Measurements from ENCODE around the gene PITPNM3.

PITPNM3 gene

DNA sequence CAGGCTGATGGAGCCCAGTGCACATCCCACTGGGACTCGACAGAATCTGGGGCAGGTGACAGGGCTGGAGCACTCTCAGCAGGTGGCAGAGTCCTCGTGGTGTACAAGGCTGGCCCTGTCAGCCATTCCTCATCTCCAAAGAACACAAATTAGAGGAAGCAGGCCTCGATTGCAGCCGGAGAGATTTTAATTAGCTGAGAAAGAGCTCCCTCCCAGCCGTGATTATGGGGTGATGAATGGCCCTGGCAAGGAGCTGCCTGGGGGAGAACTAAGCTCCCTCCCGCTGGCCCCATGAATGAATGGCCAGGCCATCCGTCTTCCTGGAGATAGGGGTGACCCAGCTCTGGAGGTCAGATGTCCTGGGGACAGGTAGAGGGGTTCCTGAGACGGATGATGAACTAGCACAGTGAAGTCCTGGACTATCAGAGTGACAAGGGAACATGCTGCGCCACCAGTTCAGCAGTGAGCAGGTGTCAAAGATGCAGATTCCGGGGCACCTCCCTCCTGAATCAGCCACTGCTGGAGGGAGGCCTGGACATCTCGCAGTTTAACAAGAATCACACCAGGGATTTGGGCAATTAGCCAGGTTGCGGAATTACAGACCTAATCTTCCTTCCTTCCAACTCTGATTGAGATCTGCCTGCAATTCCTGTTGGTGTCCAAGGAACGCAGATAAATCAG, 76.6 kb downstream of the PITPNM3 start:
- DNase-seq (ENCODE audit: low read depth), result no peak

GRCh38 chr17:6478486-6478885, 77.9 kb downstream of the PITPNM3 start:
- DNase-seq (ENCODE audit: low read depth), result no peak

DNA sequence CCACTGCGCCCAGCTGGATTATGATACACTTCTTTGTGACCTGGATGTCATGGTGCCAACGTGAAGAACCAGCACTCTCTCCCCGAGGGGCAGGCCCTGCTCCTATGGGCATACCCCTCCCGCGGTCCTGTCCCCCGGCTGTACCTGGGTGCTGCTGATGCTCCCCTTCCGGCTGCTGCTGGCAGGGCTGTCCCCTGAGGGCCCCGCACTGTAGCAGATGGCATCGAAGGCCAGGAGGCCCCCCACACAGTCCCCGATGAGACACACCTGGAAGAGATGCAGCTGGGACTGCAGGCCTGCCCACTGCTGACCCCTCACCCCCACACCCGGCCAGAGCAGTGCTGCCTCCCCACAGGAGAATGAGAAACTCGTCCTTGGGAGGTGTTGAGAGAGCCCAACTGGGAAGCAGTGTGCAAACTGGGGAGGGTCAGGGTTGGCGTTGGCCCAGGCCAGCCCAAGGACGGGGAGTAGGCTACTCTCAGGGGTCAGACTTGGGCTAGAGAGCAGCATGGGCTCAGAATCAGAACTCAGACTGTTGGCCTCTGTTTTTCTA, 78.4 kb downstream of the PITPNM3 start:
- DNase-seq (ENCODE audit: low read depth), result no peak

- no peak for DNase-seq (ENCODE audit: low read depth)
These were observed 79.6 kb downstream of the PITPNM3 start for GRCh38 chr17:6476810-6477179.

- no peak for DNase-seq (ENCODE audit: low read depth)
These were observed 80.1 kb downstream of the PITPNM3 start for GRCh38 chr17:6476076-6476809.

GRCh38 chr17:6475411-6475810, 80.9 kb downstream of the PITPNM3 start:
- DNase-seq (ENCODE audit: low read depth), result no peak

DNA sequence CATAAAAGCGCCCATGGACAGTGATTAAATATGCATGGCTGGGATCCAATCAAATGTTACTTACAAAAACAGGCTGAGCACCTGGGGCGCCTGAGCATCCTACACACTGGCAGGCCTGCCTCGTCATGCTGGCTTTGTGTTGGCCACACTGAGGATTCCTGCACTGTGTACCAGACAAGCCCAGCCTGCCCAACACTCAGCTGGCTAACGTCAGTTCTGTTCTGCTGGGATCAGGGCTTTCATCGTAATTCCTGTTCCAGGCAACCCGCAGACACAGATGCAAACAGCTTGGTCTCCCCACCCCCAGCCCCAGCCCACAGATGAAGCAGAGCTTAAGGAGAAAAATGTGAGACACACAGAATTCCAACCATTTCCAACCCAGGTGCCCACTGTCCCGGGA, 81.4 kb downstream of the PITPNM3 start:
- DNase-seq (ENCODE audit: low read depth), result no peak

DNA sequence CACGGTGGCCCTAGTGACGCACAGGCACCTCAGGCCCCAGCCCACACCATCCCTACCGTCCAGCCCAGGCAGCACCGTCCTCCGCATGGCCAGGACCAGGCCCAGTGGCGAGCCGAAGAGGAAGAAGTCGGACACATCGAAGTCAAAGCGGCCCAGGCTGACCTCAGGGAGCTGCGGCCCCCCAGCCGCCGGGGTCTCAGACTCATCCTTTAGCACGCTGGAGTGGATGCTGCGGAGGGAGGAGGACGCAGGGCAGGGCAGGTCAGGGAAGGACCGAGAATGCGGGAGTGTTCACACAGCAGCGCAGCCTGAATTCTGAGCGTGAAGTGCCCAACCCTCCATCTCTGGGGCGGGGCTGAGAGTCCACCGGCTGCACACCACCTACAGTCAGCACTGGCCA, 82.0 kb downstream of the PITPNM3 start:
- no peak for DNase-seq (ENCODE audit: low read depth)

DNA sequence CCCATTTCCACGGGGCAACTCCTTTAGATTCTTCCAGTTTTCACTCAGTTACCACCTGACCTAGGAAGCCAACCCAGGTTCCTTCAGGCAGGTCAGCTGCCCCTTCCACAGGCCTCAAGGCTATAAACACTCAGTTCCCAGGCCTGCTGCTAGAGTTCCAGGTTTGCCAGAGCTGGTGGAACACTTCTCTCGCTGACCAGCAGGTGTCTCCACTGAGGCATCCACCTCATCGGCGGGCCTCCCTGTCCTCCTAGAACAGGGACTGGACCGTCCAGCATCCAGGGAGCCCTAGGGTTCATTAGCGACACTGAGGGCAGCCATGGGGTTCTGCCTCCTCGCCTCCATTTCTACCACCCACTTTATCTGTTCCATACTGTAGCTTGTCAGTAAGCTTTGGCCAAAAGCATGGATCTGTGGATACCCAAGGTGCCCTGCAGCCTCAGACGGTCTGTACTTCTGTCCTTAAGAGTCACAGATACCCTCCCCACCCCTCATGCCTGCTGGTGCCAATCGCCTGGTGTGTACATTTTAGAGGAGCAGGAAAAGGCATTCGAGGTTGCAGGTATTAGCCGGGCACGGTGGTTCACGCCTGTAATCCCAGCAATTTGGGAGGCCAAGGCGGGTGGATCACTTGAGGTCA, 83.1 kb downstream of the PITPNM3 start:
- DNase-seq (ENCODE audit: low read depth), result peak; percentile 51

DNA sequence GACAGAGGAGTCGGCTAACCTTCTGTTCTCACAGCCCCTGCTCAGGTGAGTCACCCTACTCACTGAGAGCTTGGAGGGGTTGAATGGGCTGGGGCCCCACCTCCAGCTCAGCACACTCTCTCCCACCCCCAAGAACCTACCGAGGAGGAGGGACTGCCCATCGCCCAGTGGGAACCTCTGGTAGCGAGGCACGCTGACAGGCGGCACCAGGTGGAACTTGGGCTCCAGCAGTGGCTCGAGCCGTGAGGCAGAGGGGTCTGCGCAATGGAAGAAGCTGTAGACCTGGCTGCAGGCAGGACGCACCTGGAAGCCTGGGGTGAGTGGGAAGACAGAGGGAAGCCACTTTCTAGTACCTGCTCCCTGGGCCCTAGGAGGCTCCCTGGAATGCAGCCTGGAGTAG, 83.8 kb downstream of the PITPNM3 start:
- no peak for DNase-seq (ENCODE audit: low read depth)

GRCh38 chr17:6471531-6472465, 84.6 kb downstream of the PITPNM3 start:
- peak; percentile 48 for DNase-seq (ENCODE audit: low read depth)

DNA sequence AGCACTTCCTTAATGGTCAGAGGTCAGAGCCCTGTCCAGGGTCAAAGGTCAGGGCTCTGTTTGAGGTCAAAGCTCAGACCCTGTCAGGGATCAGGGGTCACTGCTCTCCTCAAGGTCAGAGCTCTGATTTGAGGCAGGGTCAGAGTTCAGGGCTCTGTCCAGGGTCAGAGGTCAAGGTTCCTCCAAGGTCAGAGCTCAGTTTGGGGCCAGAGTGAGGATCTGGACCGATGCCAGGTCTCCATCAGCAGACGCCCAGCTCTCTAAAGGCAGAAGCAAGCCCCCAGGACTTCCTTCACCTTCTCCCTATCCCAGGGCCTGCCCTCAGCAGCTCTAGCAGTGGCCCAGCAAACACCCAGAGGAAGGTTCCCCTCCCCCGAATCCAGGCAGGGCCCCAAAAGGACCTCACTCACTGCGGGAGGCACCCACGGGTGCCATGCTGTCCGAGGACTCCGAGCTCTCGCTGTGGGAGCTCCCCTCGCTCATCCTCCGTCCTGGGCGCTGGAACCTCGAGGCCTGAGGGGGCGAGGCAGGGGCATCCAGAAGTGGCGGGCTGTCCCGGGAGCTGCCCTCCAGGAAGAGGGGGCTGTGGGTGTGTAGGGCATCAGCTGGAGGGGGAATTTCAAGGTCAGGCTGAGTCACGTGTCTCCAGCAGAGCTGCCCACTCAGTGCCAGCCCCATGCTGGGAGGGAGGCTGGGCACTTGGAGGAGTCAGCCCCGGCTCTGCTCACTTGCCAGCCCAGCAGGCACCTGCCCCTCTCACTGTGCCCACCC, 85.4 kb downstream of the PITPNM3 start:
- no peak for DNase-seq (ENCODE audit: low read depth)

- DNase-seq (ENCODE audit: low read depth), result no peak
These were observed 86.1 kb downstream of the PITPNM3 start for GRCh38 chr17:6470146-6470718.

DNA sequence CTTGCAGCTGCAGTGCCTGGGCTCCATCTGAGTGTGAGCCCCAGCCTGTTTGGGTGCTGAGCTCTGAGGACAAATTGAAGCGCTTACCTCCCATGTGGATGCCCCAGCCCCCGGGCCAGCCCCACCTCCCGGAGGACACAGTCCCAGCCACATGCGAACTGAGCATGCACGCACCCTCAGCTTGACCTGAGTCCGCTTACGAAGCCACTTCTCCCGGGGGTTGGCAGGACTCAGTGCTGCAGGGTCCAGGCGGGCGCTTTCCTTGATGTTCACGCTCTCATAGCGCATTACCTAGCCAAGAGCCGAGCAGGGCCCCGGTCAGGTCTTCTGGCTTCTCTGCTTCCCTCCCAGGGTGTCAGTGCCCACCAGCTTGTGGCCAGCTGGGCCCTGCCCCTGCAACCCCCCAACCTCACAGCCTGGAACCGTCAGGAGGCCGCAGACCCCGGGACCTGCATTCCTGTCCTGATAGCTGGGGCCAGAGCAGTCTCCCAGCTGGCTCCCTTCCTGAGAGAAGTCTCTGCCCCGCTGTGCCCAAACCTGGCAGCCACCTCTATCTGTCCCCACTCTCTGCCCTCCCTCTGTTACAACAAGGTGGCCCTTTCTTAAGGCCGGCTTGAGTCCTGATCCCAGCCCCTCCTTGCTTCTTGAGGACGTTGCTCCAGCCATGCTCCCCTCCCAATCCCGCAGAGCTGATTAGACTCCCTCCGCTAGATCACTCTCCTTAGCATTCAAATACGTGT, 88.1 kb downstream of the PITPNM3 start:
- no peak for DNase-seq (ENCODE audit: low read depth)

- DNase-seq (ENCODE audit: low read depth), result no peak
These were observed 88.8 kb downstream of the PITPNM3 start for GRCh38 chr17:6467567-6467966.

DNA sequence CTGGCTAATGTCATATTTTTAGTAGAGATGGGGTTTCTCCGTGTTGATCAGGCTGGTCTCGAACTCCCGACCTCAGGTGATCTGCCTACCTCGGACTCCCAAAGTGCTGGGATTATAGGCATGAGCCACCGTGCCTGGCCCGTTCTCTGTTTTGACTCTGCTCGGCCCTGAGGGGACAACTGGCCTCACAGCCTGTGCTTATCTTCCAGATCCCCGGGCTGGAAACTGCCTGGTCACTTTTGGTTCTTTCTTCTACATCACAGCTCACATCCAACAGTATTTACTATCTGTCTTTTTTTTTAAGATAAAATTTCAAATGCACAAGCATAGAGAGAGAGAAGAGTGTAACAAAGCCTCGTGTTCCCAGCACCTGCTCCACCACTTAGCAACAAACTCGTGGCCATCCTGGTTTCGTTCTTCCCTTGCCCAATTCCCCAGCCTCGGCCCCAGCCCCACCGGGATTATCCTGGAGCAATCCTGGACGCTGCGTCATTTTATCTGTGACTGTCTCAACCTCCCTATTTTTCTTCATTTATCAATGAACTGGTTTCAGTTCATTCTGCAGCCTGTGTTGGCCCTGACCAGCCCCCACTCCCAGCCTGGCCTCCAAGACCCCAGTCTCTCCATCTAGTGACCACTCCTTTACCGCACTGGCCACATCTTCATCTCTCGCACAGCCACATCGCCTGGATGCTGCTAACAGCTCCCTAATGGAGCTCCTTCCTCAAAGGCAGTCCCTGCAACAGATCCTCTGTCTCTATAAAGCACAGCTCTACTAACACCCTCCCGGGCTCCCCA, 91.0 kb downstream of the PITPNM3 start:
- no peak for DNase-seq (ENCODE audit: low read depth)

GRCh38 chr17:6464446-6465041, 91.8 kb downstream of the PITPNM3 start:
- DNase-seq (ENCODE audit: low read depth), result no peak

- DNase-seq (ENCODE audit: low read depth), result no peak
These were observed 92.5 kb downstream of the PITPNM3 start for GRCh38 chr17:6463616-6464445.
